HEK293 (cell line): ENCODE data around the gene LAMA5.

ENCODE experiments used
- CTCF ChIP-seq: fragments of 450-650 bp; formaldehyde crosslinking; IDR thresholded peaks from 2 replicates; pipeline ENCODE4 v1.5.1; 2016; ENCODE audit warnings: missing biosample characterization, missing genetic modification characterization
- HOXC10 ChIP-seq: sonication (generic); formaldehyde crosslinking; IDR thresholded peaks from 2 replicates; pipeline ENCODE4 v1.8.1; 2023; ENCODE audit warnings: mild to moderate bottlenecking, missing genetic modification reagents
- KLF16 ChIP-seq: fragments of 450-650 bp; formaldehyde crosslinking; IDR thresholded peaks from 2 replicates; pipeline ENCODE4 v1.5.1; 2017; ENCODE audit warnings: missing biosample characterization, missing genetic modification characterization
- MEIS1 ChIP-seq: sonication (generic); formaldehyde crosslinking; IDR thresholded peaks from 2 replicates; pipeline ENCODE4 v1.8.1; 2022; ENCODE audit warnings: missing genetic modification reagents, mild to moderate bottlenecking, borderline replicate concordance
- PBX3 ChIP-seq: sonication (generic); formaldehyde crosslinking; IDR thresholded peaks from 2 replicates; pipeline ENCODE4 v1.8.1; 2022; ENCODE audit warnings: mild to moderate bottlenecking, moderate library complexity, missing genetic modification reagents
- SETDB1 ChIP-seq: IDR thresholded peaks from one replicate; pipeline ENCODE4 v1.6.1; 2017; ENCODE audit warnings: mild to moderate bottlenecking, low read length, moderate library complexity, mixed read lengths; ENCODE audit not compliant: insufficient read length
- ZBTB8A ChIP-seq: fragments of 450-650 bp; formaldehyde crosslinking; IDR thresholded peaks from 2 replicates; pipeline ENCODE4 v1.5.1; 2016; ENCODE audit warnings: missing biosample characterization, missing genetic modification characterization
- ZFP3 ChIP-seq: fragments of 450-650 bp; formaldehyde crosslinking; IDR thresholded peaks from 2 replicates; pipeline ENCODE4 v1.5.1; 2016; ENCODE audit warnings: low read depth, missing biosample characterization, missing genetic modification characterization
- ZNF24 ChIP-seq: fragments of 450-650 bp; formaldehyde crosslinking; IDR thresholded peaks from 2 replicates; pipeline ENCODE4 v1.5.1; 2016; ENCODE audit warnings: missing biosample characterization, missing genetic modification characterization
- ZNF391 ChIP-seq: fragments of 450-650 bp; formaldehyde crosslinking; IDR thresholded peaks from 2 replicates; pipeline ENCODE4 v1.5.1; 2016; ENCODE audit warnings: low read depth, missing biosample characterization, missing genetic modification characterization, borderline replicate concordance
- ZNF513 ChIP-seq: fragments of 450-650 bp; IDR thresholded peaks from 2 replicates; pipeline ENCODE4 v1.5.1; 2018; ENCODE audit warnings: missing biosample characterization, missing genetic modification characterization
- ZNF560 ChIP-seq: fragments of 450-650 bp; formaldehyde crosslinking; IDR thresholded peaks from 2 replicates; pipeline ENCODE4 v1.5.1; 2017; ENCODE audit warnings: missing biosample characterization, missing genetic modification characterization, borderline replicate concordance
- ZNF670 ChIP-seq: fragments of 450-650 bp; formaldehyde crosslinking; IDR thresholded peaks from 2 replicates; pipeline ENCODE4 v1.5.1; 2016; ENCODE audit warnings: missing biosample characterization, missing genetic modification characterization, low read depth

- TF ChIP-seq ZNF24 (no peak), CTCF (tag by site-specific recombination) (no peak), ZFP3 (tag by site-specific recombination) (no peak), ZNF670 (tag by site-specific recombination) (no peak), KLF16 (tag by site-specific recombination) (no peak), ZNF560 (no peak), HOXC10 (CRISPR knock-in tag) (no peak), MEIS1 (CRISPR knock-in tag) (no peak), PBX3 (CRISPR knock-in tag) (no peak), ZBTB8A (tag by site-specific recombination) (no peak), SETDB1 (no peak), ZNF513 (tag by site-specific recombination) (no peak), ZNF391 (tag by site-specific recombination) (no peak)
Measured at GRCh38 chr20:62307226-62308101, 59.6 kb downstream of the LAMA5 start.
